Caco-2 (cell line): Measurements from ENCODE around the gene PSTPIP2. TPM values are rescaled to one million over a fixed set of nuclear protein-coding genes. Genes with fewer than 3 reads are reported as not detected.

Source experiments
- BruUV-seq: library from RNA; stranded (reverse); fragments of 400-500 nt; replicated peaks from 2 replicates; lab custom pipeline; 2021; lab: Mats Ljungman, UMichigan
- CTCF ChIA-PET: fragments of 300-600 bp; sonication (Branson Sonifier 250); formaldehyde crosslinking; loops from one replicate; lab custom pipeline; 2022; ENCODE audit warnings: antibody characterized with exemption; lab: Charles Lee
- POLR2A ChIA-PET: fragments of 300-600 bp; sonication (Branson Sonifier 250); formaldehyde crosslinking; loops from one replicate; lab custom pipeline; 2022; ENCODE audit warnings: antibody characterized with exemption; lab: Charles Lee
- DNase-seq, 2 experiments: peaks; one replicate each; pipeline versions ENCODE4 v3.0.0 to v3.0.0-alpha.2; 2020 to 2022
- H3K27me3 ChIP-seq: replicated peaks from 2 replicates; pipeline ENCODE4 v1.6.0; 2011; ENCODE audit warnings: low read length; ENCODE audit not compliant: control insufficient read depth, insufficient read depth
- H3K36me3 ChIP-seq: 2 replicates; pipeline ENCODE4 v1.5.1; 2011; ENCODE audit warnings: low read length; ENCODE audit not compliant: control insufficient read depth, insufficient read depth
- H3K4me1 ChIP-seq: fragments of 250-450 bp; sonication (Bioruptor Pico); 2 replicates; pipeline ENCODE4 v1.5.1; 2020; ENCODE audit warnings: mild to moderate bottlenecking
- H3K4me3 ChIP-seq: 2 replicates; pipeline ENCODE4 v1.5.1; 2011; ENCODE audit warnings: low read depth, mild to moderate bottlenecking, control low read depth, low read length
- H3K9me3 ChIP-seq: fragments of 250-450 bp; sonication (Bioruptor Pico); 2 replicates; pipeline ENCODE4 v1.5.1; 2020; ENCODE audit warnings: mild to moderate bottlenecking, moderate library complexity
- H3K27ac Mint-ChIP-seq: one replicate; pipeline ENCODE4 v1.8.0; 2022; ENCODE audit warnings: mixed read lengths; ENCODE audit not compliant: unreplicated experiment
- H3K27me3 Mint-ChIP-seq: one replicate; pipeline ENCODE4 v1.8.0; 2022; ENCODE audit warnings: mixed read lengths; ENCODE audit not compliant: insufficient read depth, unreplicated experiment
- H3K36me3 Mint-ChIP-seq: one replicate; pipeline ENCODE4 v1.8.0; 2022; ENCODE audit warnings: mild to moderate bottlenecking, mixed read lengths; ENCODE audit not compliant: insufficient read depth, unreplicated experiment
- H3K4me1 Mint-ChIP-seq: one replicate; pipeline ENCODE4 v1.8.0; 2022; ENCODE audit warnings: low read depth, mixed read lengths; ENCODE audit not compliant: unreplicated experiment
- H3K4me3 Mint-ChIP-seq: one replicate; pipeline ENCODE4 v1.8.0; 2022; ENCODE audit warnings: mild to moderate bottlenecking, moderate library complexity, mixed read lengths; ENCODE audit not compliant: unreplicated experiment
- H3K9me3 Mint-ChIP-seq: one replicate; pipeline ENCODE4 v1.8.0; 2022; ENCODE audit warnings: mixed read lengths; ENCODE audit not compliant: unreplicated experiment
- intact Hi-C: fragments of 100-400 bp; cut with micrococcal nuclease; formaldehyde crosslinking; loops from one replicate; pipeline ENCODE4 v1.10.0; 2022; ENCODE audit not compliant: unreplicated experiment
- total RNA-seq: library from RNA; stranded (reverse); gene quantifications from 2 replicates; pipeline ENCODE4 v1.2.3, GENCODE V29; 2022
- TF ChIP-seq, protein P1 (sequence below), 2 experiments: fragments of 200-600 bp in 1 of 2; IDR thresholded peaks; 1 replicate in 1 of 2; 2 replicates in 1 of 2; pipeline versions ENCODE4 v1.5.1 to v1.8.0; 2011 to 2022; ENCODE audit warnings: antibody characterized with exemption in 1 of 2, control low read depth in 1 of 2, inconsistent platforms in 1 of 2, low read depth in 1 of 2, low read length in 1 of 2, mild to moderate bottlenecking in 1 of 2, moderate library complexity in 1 of 2; ENCODE audit not compliant: insufficient read depth in 1 of 2, severe bottlenecking in 1 of 2, unreplicated experiment in 1 of 2

The PSTPIP2 gene
- total RNA-seq, 1 experiment from 2014 or later: 13.3 TPM

DNA sequence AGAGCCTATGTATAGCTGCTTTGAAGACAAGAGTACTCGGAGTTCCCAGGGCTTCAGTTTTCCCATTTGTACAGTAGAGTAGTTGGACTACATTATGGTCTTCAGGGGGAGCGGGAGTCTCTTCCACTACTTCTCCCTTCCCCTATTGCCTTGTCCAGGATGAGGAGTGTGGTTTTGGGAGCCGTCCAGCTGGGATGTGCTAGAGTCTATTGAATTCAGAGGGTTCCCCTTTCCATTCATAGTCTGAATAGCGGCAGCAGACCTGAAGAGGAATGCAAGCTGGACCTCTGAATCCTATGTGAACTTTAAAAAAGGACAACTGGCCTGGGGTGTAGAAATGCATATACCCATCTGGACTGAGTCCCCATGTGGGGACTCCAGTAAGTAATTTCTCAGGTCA, 61.4 kb downstream of the PSTPIP2 start:
- H3K9me3 Mint-ChIP-seq: no peaks in the 10 kb centered on the region
- BruUV-seq: no TSS peak
- no peak overlapping the region for H3K27ac Mint-ChIP-seq
- H3K27me3 ChIP-seq: no peaks in the 10 kb centered on the region
- ChIA-PET CTCF (no interaction called here), POLR2A (no interaction called here)
- H3K36me3 Mint-ChIP-seq: no peaks in the 10 kb centered on the region
- TF ChIP-seq, protein P1, sequence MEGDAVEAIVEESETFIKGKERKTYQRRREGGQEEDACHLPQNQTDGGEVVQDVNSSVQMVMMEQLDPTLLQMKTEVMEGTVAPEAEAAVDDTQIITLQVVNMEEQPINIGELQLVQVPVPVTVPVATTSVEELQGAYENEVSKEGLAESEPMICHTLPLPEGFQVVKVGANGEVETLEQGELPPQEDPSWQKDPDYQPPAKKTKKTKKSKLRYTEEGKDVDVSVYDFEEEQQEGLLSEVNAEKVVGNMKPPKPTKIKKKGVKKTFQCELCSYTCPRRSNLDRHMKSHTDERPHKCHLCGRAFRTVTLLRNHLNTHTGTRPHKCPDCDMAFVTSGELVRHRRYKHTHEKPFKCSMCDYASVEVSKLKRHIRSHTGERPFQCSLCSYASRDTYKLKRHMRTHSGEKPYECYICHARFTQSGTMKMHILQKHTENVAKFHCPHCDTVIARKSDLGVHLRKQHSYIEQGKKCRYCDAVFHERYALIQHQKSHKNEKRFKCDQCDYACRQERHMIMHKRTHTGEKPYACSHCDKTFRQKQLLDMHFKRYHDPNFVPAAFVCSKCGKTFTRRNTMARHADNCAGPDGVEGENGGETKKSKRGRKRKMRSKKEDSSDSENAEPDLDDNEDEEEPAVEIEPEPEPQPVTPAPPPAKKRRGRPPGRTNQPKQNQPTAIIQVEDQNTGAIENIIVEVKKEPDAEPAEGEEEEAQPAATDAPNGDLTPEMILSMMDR (IDR thresholded peaks at IDR 0.05; ENCODE audit: insufficient read depth in 1 of 2, low read depth in 1 of 2, low read length in 1 of 2, severe bottlenecking in 1 of 2, unreplicated experiment in 1 of 2): no peak
- no peak overlapping the region for H3K4me3 Mint-ChIP-seq
- no peaks in the 10 kb centered on the region for H3K27me3 Mint-ChIP-seq
- H3K4me1 ChIP-seq: no peaks in the 10 kb centered on the region
- no peaks in the 10 kb centered on the region for H3K4me1 Mint-ChIP-seq
- intact Hi-C loops: no loop called here
- H3K9me3 ChIP-seq: no peaks in the 10 kb centered on the region
- no peaks in the 10 kb centered on the region for H3K36me3 ChIP-seq
- DNase-seq: no peak
- H3K4me3 ChIP-seq: no peak overlapping the region

DNA sequence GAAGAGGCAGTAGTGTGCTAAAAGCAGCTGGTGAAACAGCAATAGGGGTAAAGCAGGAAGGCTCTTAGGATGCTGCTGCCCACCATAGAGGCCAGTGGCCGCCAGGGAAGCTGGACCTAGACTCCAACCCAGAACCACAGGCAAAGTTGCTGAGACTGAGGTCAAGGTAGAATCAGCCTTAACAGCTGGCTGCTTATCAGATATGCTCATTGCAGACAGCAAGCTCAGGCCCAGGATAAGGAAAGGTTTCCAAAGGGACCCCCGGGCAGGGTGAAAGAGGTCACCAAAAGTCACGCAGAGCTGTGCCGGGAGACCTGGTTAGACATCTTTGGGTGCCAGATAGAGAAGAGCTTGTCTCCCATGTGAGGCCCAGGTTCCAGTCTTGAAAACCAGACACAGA, 62.0 kb downstream of the PSTPIP2 start:
- H3K4me1 ChIP-seq: no peaks in the 10 kb centered on the region
- Mint-ChIP-seq H3K4me3 (no peak overlapping the region), H3K27ac (no peak overlapping the region), H3K4me1 (no peaks in the 10 kb centered on the region), H3K27me3 (no peaks in the 10 kb centered on the region), H3K36me3 (no peaks in the 10 kb centered on the region), H3K9me3 (no peaks in the 10 kb centered on the region)
- DNase-seq: no peak
- POLR2A ChIA-PET: no interaction called here
- BruUV-seq: no TSS peak
- no peak overlapping the region for H3K4me3 ChIP-seq
- H3K36me3 ChIP-seq: no peaks in the 10 kb centered on the region
- no peaks in the 10 kb centered on the region for H3K9me3 ChIP-seq
- CTCF ChIA-PET: no interaction called here
- TF ChIP-seq, protein P1 (IDR thresholded peaks at IDR 0.05; ENCODE audit: insufficient read depth in 1 of 2, low read depth in 1 of 2, low read length in 1 of 2, severe bottlenecking in 1 of 2, unreplicated experiment in 1 of 2): no peak
- no peaks in the 10 kb centered on the region for H3K27me3 ChIP-seq
- intact Hi-C loops: no loop called here

DNA sequence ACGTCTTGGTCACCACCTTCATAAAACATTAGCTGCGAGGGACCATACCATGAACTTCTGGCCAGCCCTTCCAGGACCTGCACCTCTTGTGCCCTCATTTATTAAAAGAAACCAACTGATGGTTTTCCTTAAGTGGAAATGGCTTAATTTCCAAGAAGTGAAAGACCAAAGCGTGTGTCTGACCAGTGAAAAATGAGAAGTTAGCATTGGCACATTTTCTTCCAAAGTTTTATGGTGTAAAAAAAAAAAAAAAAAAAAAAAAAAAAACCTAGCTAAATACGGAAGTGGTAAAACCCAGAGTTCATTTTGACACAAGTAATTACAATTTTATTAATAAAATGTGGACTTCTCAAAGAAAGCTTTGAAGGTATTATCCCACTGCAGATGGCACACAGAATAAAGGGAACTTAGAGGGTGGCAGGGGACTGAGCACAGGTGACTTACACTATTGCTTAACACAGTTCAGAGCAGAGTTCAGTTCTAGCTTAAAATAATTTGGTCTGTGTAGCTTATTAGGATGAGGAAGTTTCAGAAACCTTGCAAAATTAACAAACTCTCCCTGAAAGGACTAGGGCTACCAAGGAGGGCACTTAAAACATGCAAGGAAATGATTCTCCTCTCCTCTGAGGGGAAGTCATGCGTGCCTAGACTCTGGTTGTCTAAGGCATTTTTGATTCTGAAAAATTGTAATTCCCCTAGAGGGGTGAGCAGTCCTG, 62.8 kb downstream of the PSTPIP2 start:
- H3K9me3 ChIP-seq: no peaks in the 10 kb centered on the region
- H3K4me3 ChIP-seq: no peak overlapping the region
- no peaks in the 10 kb centered on the region for H3K36me3 ChIP-seq
- no peaks in the 10 kb centered on the region for H3K27me3 ChIP-seq
- ChIA-PET POLR2A (no interaction called here), CTCF (no interaction called here)
- Mint-ChIP-seq H3K27me3 (no peaks in the 10 kb centered on the region), H3K9me3 (no peaks in the 10 kb centered on the region), H3K4me1 (no peaks in the 10 kb centered on the region), H3K27ac (no peak overlapping the region), H3K4me3 (no peak overlapping the region), H3K36me3 (peaks cover 6% of the 10 kb centered on the region)
- no peak for DNase-seq
- TF ChIP-seq, protein P1 (IDR thresholded peaks at IDR 0.05; ENCODE audit: insufficient read depth in 1 of 2, low read depth in 1 of 2, low read length in 1 of 2, severe bottlenecking in 1 of 2, unreplicated experiment in 1 of 2): no peak
- intact Hi-C loops: no loop called here
- no TSS peak for BruUV-seq
- H3K4me1 ChIP-seq: no peaks in the 10 kb centered on the region
